ENCODE results near the gene CDIP1. TPM values are rescaled to one million over a fixed set of nuclear protein-coding genes. Genes with fewer than 3 reads are reported as not detected.

The CDIP1 gene
- total and polyA plus RNA-seq, 2 donors from 2014 or later = 40.8 to 80.4 TPM

- H3K4me3 ChIP-seq (ENCODE audit: low read length in 3 of 3) = no peak overlapping the region
- no peaks in the 10 kb centered on the region for H3K36me3 ChIP-seq (ENCODE audit: control insufficient read depth in 2 of 3, insufficient read depth in 3 of 3, low read length in 3 of 3)
- intact Hi-C loops (cut with DNase I) = no loop called here
- DNase-seq = peak in 1 of 5 donors; percentile 28
- no peaks in the 10 kb centered on the region for H3K9me3 ChIP-seq (ENCODE audit: control insufficient read depth in 2 of 3, insufficient read depth in 1 of 3, low read length in 3 of 3)
- H3K9ac ChIP-seq (ENCODE audit: low read length in 3 of 3) = no peak overlapping the region
- H3K27ac ChIP-seq (ENCODE audit: low read depth in 2 of 2, low read length in 2 of 2) = no peak overlapping the region
- H3K4me1 ChIP-seq (ENCODE audit: control insufficient read depth in 2 of 3, insufficient read depth in 2 of 3, low read depth in 1 of 3, low read length in 3 of 3) = peaks cover 0 to 8% (median 3%) of the 10 kb centered on the region in 3 donors
- TF ChIP-seq, protein P1, sequence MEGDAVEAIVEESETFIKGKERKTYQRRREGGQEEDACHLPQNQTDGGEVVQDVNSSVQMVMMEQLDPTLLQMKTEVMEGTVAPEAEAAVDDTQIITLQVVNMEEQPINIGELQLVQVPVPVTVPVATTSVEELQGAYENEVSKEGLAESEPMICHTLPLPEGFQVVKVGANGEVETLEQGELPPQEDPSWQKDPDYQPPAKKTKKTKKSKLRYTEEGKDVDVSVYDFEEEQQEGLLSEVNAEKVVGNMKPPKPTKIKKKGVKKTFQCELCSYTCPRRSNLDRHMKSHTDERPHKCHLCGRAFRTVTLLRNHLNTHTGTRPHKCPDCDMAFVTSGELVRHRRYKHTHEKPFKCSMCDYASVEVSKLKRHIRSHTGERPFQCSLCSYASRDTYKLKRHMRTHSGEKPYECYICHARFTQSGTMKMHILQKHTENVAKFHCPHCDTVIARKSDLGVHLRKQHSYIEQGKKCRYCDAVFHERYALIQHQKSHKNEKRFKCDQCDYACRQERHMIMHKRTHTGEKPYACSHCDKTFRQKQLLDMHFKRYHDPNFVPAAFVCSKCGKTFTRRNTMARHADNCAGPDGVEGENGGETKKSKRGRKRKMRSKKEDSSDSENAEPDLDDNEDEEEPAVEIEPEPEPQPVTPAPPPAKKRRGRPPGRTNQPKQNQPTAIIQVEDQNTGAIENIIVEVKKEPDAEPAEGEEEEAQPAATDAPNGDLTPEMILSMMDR (IDR thresholded peaks at IDR 0.05; ENCODE audit: borderline replicate concordance, extremely low read depth, insufficient read depth) = no peak
- FAIRE-seq = no peak
- no peaks in the 10 kb centered on the region for H3K27me3 ChIP-seq (ENCODE audit: control insufficient read depth, insufficient read depth, low read length)
Measured at GRCh38 chr16:4477966-4478365, 60.6 kb downstream of the CDIP1 start.

GRCh38 chr16:4475880-4476788 is 62.4 kb downstream of the CDIP1 start, which contains the start of gene HMOX2:
Gene HMOX2 (plus strand): TSS chr16:4476398. CDS start chr16:4505525, 29,127 bp downstream.
- H3K4me3 ChIP-seq (ENCODE audit: low read length in 3 of 3) = peak within 1 kb of the TSS; percentile 69 to 83 (median 77)
- H3K36me3 ChIP-seq (ENCODE audit: control insufficient read depth in 2 of 3, insufficient read depth in 3 of 3, low read length in 3 of 3) = no peaks in the 10 kb centered on the region
- DNase-seq = peak; percentile 93 to 97 (median 95)
- no peak for FAIRE-seq
- H3K9me3 ChIP-seq (ENCODE audit: control insufficient read depth in 2 of 3, insufficient read depth in 1 of 3, low read length in 3 of 3) = no peaks in the 10 kb centered on the region
- H3K9ac ChIP-seq (ENCODE audit: low read length in 3 of 3) = peak within 1 kb of the TSS; percentile 27 to 84 (median 83)
- intact Hi-C loops (cut with DNase I) = no loop called here
- H3K27ac ChIP-seq (ENCODE audit: low read depth in 2 of 2, low read length in 2 of 2) = peak within 1 kb of the TSS; percentile 81 to 89
- no peaks in the 10 kb centered on the region for H3K27me3 ChIP-seq (ENCODE audit: control insufficient read depth, insufficient read depth, low read length)
- H3K4me1 ChIP-seq (ENCODE audit: control insufficient read depth in 2 of 3, insufficient read depth in 2 of 3, low read depth in 1 of 3, low read length in 3 of 3) = peaks cover 0 to 3% (median 3%) of the 10 kb centered on the region in 3 donors
- TF ChIP-seq, protein P1 (IDR thresholded peaks at IDR 0.05; ENCODE audit: borderline replicate concordance, extremely low read depth, insufficient read depth) = peak; percentile 36

GRCh38 chr16:4474192-4474961 is 64.2 kb downstream of the CDIP1 start, which contains the start of gene NMRAL1:
Gene NMRAL1 (minus strand): TSS chr16:4474625. CDS start chr16:4474132, 493 bp downstream.
- intact Hi-C loops (cut with DNase I) = no loop called here
- Histone ChIP-seq H3K4me3 (ENCODE audit: low read length in 3 of 3) (peak within 1 kb of the TSS; percentile 65 to 79 (median 67)), H3K9me3 (ENCODE audit: control insufficient read depth in 2 of 3, insufficient read depth in 1 of 3, low read length in 3 of 3) (no peaks in the 10 kb centered on the region), H3K4me1 (ENCODE audit: control insufficient read depth in 2 of 3, insufficient read depth in 2 of 3, low read depth in 1 of 3, low read length in 3 of 3) (peaks cover 0 to 3% (median 3%) of the 10 kb centered on the region in 3 donors), H3K9ac (ENCODE audit: low read length in 3 of 3) (peak within 1 kb of the TSS in 2 of 3 donors; percentile 44 to 61), H3K27ac (ENCODE audit: low read depth in 2 of 2, low read length in 2 of 2) (peak within 1 kb of the TSS; percentile 44 to 67), H3K36me3 (ENCODE audit: control insufficient read depth in 2 of 3, insufficient read depth in 3 of 3, low read length in 3 of 3) (no peaks in the 10 kb centered on the region), H3K27me3 (ENCODE audit: control insufficient read depth, insufficient read depth, low read length) (no peaks in the 10 kb centered on the region)
- FAIRE-seq (no peak), DNase-seq (peak; percentile 94 to 97 (median 95))
- TF ChIP-seq, protein P1 (IDR thresholded peaks at IDR 0.05; ENCODE audit: borderline replicate concordance, extremely low read depth, insufficient read depth) = no peak
